Psoas muscle (tissue), 8 donors: Measurements from ENCODE around the gene CRY1. TPM values are rescaled to one million over a fixed set of nuclear protein-coding genes. Genes with fewer than 3 reads are reported as not detected.

Experiments used
- ATAC-seq, 4 donors: fragments of 200-7000 bp; cut with Tn5 transposase; one replicate each; pipeline ENCODE4 v1.9.1; 2020; ENCODE audit warnings: moderate library complexity in 3 of 4, mild to moderate bottlenecking in 2 of 4
- DNase-seq, 2 donors: peaks; one replicate each; pipeline ENCODE4 v3.0.0-alpha.2; 2020
- H3K27ac ChIP-seq: fragments of 200-600 bp; one replicate; pipeline ENCODE4 v1.8.0; 2022
- H3K27me3 ChIP-seq, 3 donors: fragments of 200-600 bp in 1 of 3; one replicate each; pipeline versions ENCODE4 v1.6.1 to v1.8.0; 2013 to 2022; ENCODE audit warnings: low read length in 2 of 3, mild to moderate bottlenecking in 2 of 3, moderate library complexity in 1 of 3; ENCODE audit not compliant: insufficient read depth in 3 of 3
- H3K36me3 ChIP-seq, 2 donors: fragments of 200-600 bp in 1 of 2; one replicate each; pipeline versions ENCODE4 v1.6.1 to v1.8.0; 2013 to 2022; ENCODE audit warnings: low read depth in 1 of 2, mild to moderate bottlenecking in 1 of 2, moderate library complexity in 1 of 2; ENCODE audit not compliant: insufficient read depth in 1 of 2
- H3K4me1 ChIP-seq: fragments of 200-600 bp; one replicate; pipeline ENCODE4 v1.8.0; 2022
- H3K4me3 ChIP-seq: fragments of 200-600 bp; one replicate; pipeline ENCODE4 v1.8.0; 2022; ENCODE audit warnings: mild to moderate bottlenecking
- H3K9me3 ChIP-seq: fragments of 200-600 bp; one replicate; pipeline ENCODE4 v1.8.0; 2022
- CTCF ChIP-seq: fragments of 200-600 bp; IDR thresholded peaks from one replicate; pipeline ENCODE4 v1.8.0; 2022; ENCODE audit warnings: antibody characterized with exemption
- WGBS, 3 donors: extraction: QIAGEN DNeasy Blood & Tissue Kit; methylation state at CpG; one replicate each; pipeline versions ENCODE4 v1.1.6 to v1.1.7; 2013; 5-methylcytosine and 5-hydroxymethylcytosine counted together
- intact Hi-C, 2 donors: fragments of 100-400 bp; cut with DNase I; formaldehyde crosslinking; loops; one replicate each; pipeline versions ENCODE4 v1.11.0 to v1.14.2; 2022
- polyA plus RNA-seq, 3 donors: library from polyadenylated mRNA; stranded (reverse); fragments of 200-250 nt; gene quantifications; one replicate each; pipeline ENCODE4 v1.2.3, GENCODE V29; 2013
- total RNA-seq, 4 donors: library from RNA; stranded (reverse); fragmentation: NEBNext Ultra II Directional in 2 of 4; extraction: Animal tissue kit (Norgen Biotek cat#: 25700) in 2 of 4; gene quantifications; one replicate each; pipeline versions ENCODE4 v1.2.1 to v1.2.4, GENCODE V29; 2021 to 2023
- donor health status: healthy with polysubstance abuse.
- donor health status: DM: no; HTN: no; CAD: no; lungs with moderate emphysema.
- donor health status: Bipolar disorder and iron deficiency.
- donor health status: healthy.
- donor health status: DM: yes; HTN: yes; CAD: no.
- donor health status: DM: no; HTN: no; CAD: no.
- donor health status: DM: no; HTN: no; CAD: no.
- donor health status: DM: yes; HTN: yes; CAD: no.

The CRY1 gene
- total and polyA plus RNA-seq, 7 donors = 8.8 to 23.3 (median 11.6) TPM

GRCh38 chr12:107092669-107093416 lies 506 bp downstream of the CRY1 start:
- peak; percentile 28 to 53 (median 30) for ATAC-seq
- Histone ChIP-seq H3K27ac (peak overlapping the region; percentile 98), H3K4me1 (peaks cover 21% of the 10 kb centered on the region), H3K9me3 (no peaks in the 10 kb centered on the region), H3K4me3 (peak overlapping the region; percentile 96), H3K27me3 (no peaks in the 10 kb centered on the region), H3K36me3 (no peaks in the 10 kb centered on the region)
- intact Hi-C loops = loop anchor here (1.0 to 10.0 kb wide), 4 partner anchors 11 to 138 kb away; partner anchors contain the start of genes MTERF2 (in 1 of the 2) and TMEM263 (in 1 of the 2)
- no peak for TF ChIP-seq CTCF
- 0 to 1% (median 1%) methylated on average over 66 to 67 of the region's 67 CpGs for WGBS, 3 donors
- peak; percentile 51 to 74 for DNase-seq

DNA sequence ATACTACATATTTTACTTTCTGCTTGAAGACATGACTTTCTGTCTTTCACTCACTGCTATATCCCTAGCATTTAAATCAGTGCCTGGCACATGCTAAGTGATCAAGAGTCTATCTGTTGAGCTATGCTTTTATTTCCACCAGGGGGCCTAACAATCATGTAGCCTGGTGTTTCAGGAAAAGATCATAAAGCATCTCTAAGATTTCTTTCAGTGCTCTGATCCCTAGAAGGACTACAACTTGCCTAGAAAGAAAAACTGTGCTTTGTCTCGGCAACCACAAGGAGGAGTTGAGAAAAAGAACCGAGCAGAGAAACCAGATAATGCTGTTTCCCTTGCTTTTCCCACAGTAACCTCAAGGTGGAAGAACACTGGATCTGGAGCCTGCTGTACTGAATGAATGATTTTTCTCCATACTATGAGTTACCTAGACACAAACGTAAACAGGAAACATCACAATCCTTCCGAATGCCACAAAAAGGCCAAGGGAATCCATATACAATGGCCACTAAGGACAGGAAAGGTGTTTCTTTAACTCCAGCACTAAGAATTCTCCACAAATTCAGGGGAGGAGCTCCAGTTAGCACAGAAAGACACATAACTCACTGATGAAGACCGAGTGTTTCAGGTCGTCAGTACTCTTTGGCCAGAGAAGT lies 1.2 kb downstream of the CRY1 start:
- WGBS, 3 donors = 0% methylated on average over 6 of the region's 6 CpGs
- ATAC-seq (peak in 3 of 4 donors; percentile 15 to 49 (median 18)), DNase-seq (no peak)
- Histone ChIP-seq H3K4me3 (peak overlapping the region; percentile 96), H3K4me1 (peaks cover 21% of the 10 kb centered on the region), H3K27ac (peak overlapping the region; percentile 98), H3K9me3 (no peaks in the 10 kb centered on the region), H3K36me3 (no peaks in the 10 kb centered on the region), H3K27me3 (no peaks in the 10 kb centered on the region)
- intact Hi-C loops = loop anchor here (1.0 to 10.0 kb wide), 4 partner anchors 12 to 137 kb away; partner anchors contain the start of genes MTERF2 (in 1 of the 2) and TMEM263 (in 1 of the 2)
- TF ChIP-seq CTCF = peak; percentile 70

- Histone ChIP-seq H3K36me3 (no peaks in the 10 kb centered on the region), H3K27ac (peak overlapping the region; percentile 98), H3K4me3 (peak overlapping the region; percentile 96), H3K9me3 (no peaks in the 10 kb centered on the region), H3K27me3 (no peaks in the 10 kb centered on the region), H3K4me1 (peaks cover 21% of the 10 kb centered on the region)
- intact Hi-C loops = loop anchor here in 1 of 2 donors (5.0 to 10.0 kb wide), 2 partner anchors 59 to 137 kb away; partner anchors contain the start of gene TMEM263
- DNase-seq = no peak
- 11 to 24% (median 18%) methylated on average over 4 of the region's 4 CpGs for WGBS, 3 donors
- no peak for TF ChIP-seq CTCF
- no peak for ATAC-seq
Observed at GRCh38 chr12:107091381-107091780, 2.0 kb downstream of the CRY1 start.

- Histone ChIP-seq H3K9me3 (no peaks in the 10 kb centered on the region), H3K27ac (no peak overlapping the region), H3K4me3 (peak overlapping the region; percentile 96), H3K27me3 (no peaks in the 10 kb centered on the region), H3K4me1 (peaks cover 21% of the 10 kb centered on the region), H3K36me3 (no peaks in the 10 kb centered on the region)
- DNase-seq (no peak), ATAC-seq (no peak)
- WGBS, 3 donors = 86 to 96% (median 89%) methylated on average over 2 of the region's 2 CpGs
- no peak for TF ChIP-seq CTCF
- intact Hi-C loops = loop anchor here in 1 of 2 donors (5.0 to 10.0 kb wide), 2 partner anchors 58 to 136 kb away; partner anchors contain the start of gene TMEM263
Observed at GRCh38 chr12:107090711-107091110, 2.6 kb downstream of the CRY1 start.
